ENCODE data around the gene PKIG. TPM values are rescaled to one million over a fixed set of nuclear protein-coding genes. Genes with fewer than 3 reads are reported as not detected.

The PKIG gene
- total RNA-seq, 1 experiment from 2014 or later: 27.0 TPM

DNA sequence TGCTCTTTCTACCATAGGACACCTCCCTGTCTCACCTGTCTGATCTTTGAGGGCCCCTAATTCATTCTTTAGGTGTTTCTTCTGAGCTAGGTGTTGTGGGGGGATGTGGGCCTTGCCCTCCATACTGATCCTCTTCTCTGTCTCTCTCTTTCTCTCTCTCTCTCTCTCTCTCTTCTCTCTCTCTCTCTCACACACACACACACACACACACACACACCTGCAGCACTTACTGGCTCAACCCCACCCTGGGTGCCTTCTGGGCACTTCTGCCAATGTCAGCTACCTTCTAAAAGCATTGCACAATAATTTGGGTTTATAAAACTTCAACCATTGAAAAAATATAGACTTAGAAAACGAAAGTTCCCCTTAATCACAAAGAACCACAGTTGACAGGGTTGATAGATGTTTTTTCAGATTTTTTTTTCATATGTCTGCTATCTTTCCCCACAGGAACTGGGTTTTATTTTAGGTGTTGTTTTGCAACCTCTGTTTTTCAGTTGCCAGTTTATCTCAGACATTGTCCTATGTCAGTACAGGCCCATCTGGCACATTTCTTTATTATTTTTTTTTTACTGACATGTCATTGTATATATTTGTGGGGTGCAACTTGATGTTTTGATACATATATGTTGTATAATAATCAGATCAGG lies 28.1 kb downstream of the PKIG start:
- no peaks in the 10 kb centered on the region for H3K23me2 ChIP-seq (ENCODE audit: insufficient read length, low read depth, low read length, poor library complexity, severe bottlenecking)

More for the DNA sequence above, 28.1 kb downstream of the PKIG start:
- H3K79me2 ChIP-seq (ENCODE audit: insufficient read depth, low read length): no peaks in the 10 kb centered on the region
- no peak overlapping the region for H3T11ph ChIP-seq (ENCODE audit: low read length)
- no CpG with 5 or more reads among the region's 1 CpG for WGBS (ENCODE audit: extremely low coverage, insufficient read length, low lambda C conversion rate)
- H3K4ac ChIP-seq (ENCODE audit: low read depth, low read length): no peak overlapping the region
- H3K9ac ChIP-seq (ENCODE audit: extremely low read depth, insufficient read length, low read length): no peak overlapping the region
- H2BK120ac ChIP-seq (ENCODE audit: low read depth, low read length, poor library complexity, severe bottlenecking): no peak overlapping the region
- no peak; the same call in 2 of the 3 replicates for TF ChIP-seq CTCF (conservative IDR thresholded peaks at IDR 0.05)
- H3K79me1 ChIP-seq (ENCODE audit: insufficient read depth, low read depth, low read length, poor library complexity, severe bottlenecking): no peaks in the 10 kb centered on the region
- H2BK15ac ChIP-seq (ENCODE audit: low read depth, low read length): no peak overlapping the region
- no peak overlapping the region for H2BK12ac ChIP-seq (ENCODE audit: insufficient read length, low read depth, low read length)
- H3K36me3 Mint-ChIP-seq (ENCODE audit: insufficient read depth in 1 of 3, low read depth in 3 of 3): peaks cover 4 to 16% (median 9%) of the 10 kb centered on the region in 3 experiments; a peak in 5 of 7 replicates
- H4K20me1 ChIP-seq (ENCODE audit: control insufficient read depth, insufficient read depth, insufficient read length): no peaks in the 10 kb centered on the region
- no peak overlapping the region for H3K27ac ChIP-seq (ENCODE audit: insufficient read length, low read depth, low read length)
- no peak for DNase-seq
- H3K4me2 ChIP-seq (ENCODE audit: insufficient read depth, insufficient read length, low read length): no peak overlapping the region
- H2AK5ac ChIP-seq (ENCODE audit: insufficient read length, low read length): no peak overlapping the region
- no peak overlapping the region for H4K8ac ChIP-seq (replicated peaks; ENCODE audit: insufficient read length, low read depth, low read length)
- H3K14ac ChIP-seq (ENCODE audit: insufficient read depth, low read length): no peak overlapping the region
- H3K27me3 Mint-ChIP-seq (ENCODE audit: low read depth): peaks cover 9% of the 10 kb centered on the region
- no peak overlapping the region for H2BK5ac ChIP-seq (ENCODE audit: insufficient read length, low read length)
- no peak overlapping the region for H2BK20ac ChIP-seq (ENCODE audit: low read depth, low read length, poor library complexity, severe bottlenecking)
- peak overlapping the region; percentile 16 to 78 (median 46); a peak in 1 of 7 replicates for H3K27ac Mint-ChIP-seq
- no peaks in the 10 kb centered on the region for H3K9me3 ChIP-seq (ENCODE audit: control insufficient read depth, low read depth, low read length)
- H3K18ac ChIP-seq (ENCODE audit: insufficient read length, low read depth, low read length): no peak overlapping the region
- H4K5ac ChIP-seq (ENCODE audit: insufficient read length, low read depth, low read length): no peak overlapping the region
- H2AFZ ChIP-seq (ENCODE audit: low read length): no peak overlapping the region
- H3K27me3 ChIP-seq (ENCODE audit: insufficient read depth, low read length): no peaks in the 10 kb centered on the region
- H3K9me3 Mint-ChIP-seq: peaks cover 0 to 3% of the 10 kb centered on the region in 2 experiments; a peak in 3 of 5 replicates
- H3K4me3 Mint-ChIP-seq: no peak overlapping the region
- no peak overlapping the region for H3K56ac ChIP-seq (ENCODE audit: insufficient read length, low read depth, low read length)
- H3K4me1 Mint-ChIP-seq: peaks cover 15 to 22% of the 10 kb centered on the region in 2 experiments
- H4K91ac ChIP-seq (ENCODE audit: insufficient read length, low read depth, low read length): no peak overlapping the region
- H3K23ac ChIP-seq (ENCODE audit: insufficient read length, low read depth, low read length): no peak overlapping the region
- peaks cover 4% of the 10 kb centered on the region; the same call in 1 of the 2 replicates for H3K4me1 ChIP-seq (ENCODE audit: insufficient read depth, low read length)
